Stomach (tissue), 4 donors: ENCODE data around the gene PODXL2.

ENCODE experiments used
- EP300 ChIP-seq: sonication (generic); formaldehyde crosslinking; IDR thresholded peaks from one replicate; pipeline ENCODE4 v1.6.1; 2017; ENCODE audit warnings: antibody characterized with exemption
- POLR2A ChIP-seq, 4 donors: fragments of 450-650 bp; IDR thresholded peaks; one replicate each; pipeline ENCODE4 v1.6.1; 2016; ENCODE audit warnings: antibody characterized with exemption in 4 of 4, control low read depth in 2 of 4, mild to moderate bottlenecking in 1 of 4, moderate library complexity in 1 of 4

GRCh38 chr3:127665586-127665985 is 36.6 kb downstream of the PODXL2 start:
- TF ChIP-seq EP300, result no peak
- TF ChIP-seq POLR2A (IDR thresholded peaks at IDR 0.05), result no peak
